ENCODE results near the gene ZNF512.

Gene ZNF512

GRCh38 chr2:27559228-27559627 lies 23.6 kb upstream of the ZNF512 start:
- no peak for TF ChIP-seq CTCF (IDR thresholded peaks at IDR 0.05)

GRCh38 chr2:27561060-27561459 lies 21.8 kb upstream of the ZNF512 start:
- TF ChIP-seq CTCF (IDR thresholded peaks at IDR 0.05): no peak

GRCh38 chr2:27566628-27567027 lies 16.2 kb upstream of the ZNF512 start:
- TF ChIP-seq CTCF (IDR thresholded peaks at IDR 0.05): no peak

GRCh38 chr2:27569398-27569797 lies 13.4 kb upstream of the ZNF512 start:
- no peak for TF ChIP-seq CTCF (IDR thresholded peaks at IDR 0.05)

- TF ChIP-seq CTCF (IDR thresholded peaks at IDR 0.05): no peak
Measured at GRCh38 chr2:27571197-27571596, 11.6 kb upstream of the ZNF512 start.

- no peak for TF ChIP-seq CTCF (IDR thresholded peaks at IDR 0.05)
Measured at GRCh38 chr2:27571681-27572080, 11.2 kb upstream of the ZNF512 start.

- TF ChIP-seq CTCF (IDR thresholded peaks at IDR 0.05): no peak
Measured at GRCh38 chr2:27572439-27572838, 10.4 kb upstream of the ZNF512 start.

GRCh38 chr2:27572998-27573429 lies 9.8 kb upstream of the ZNF512 start:
- no peak for TF ChIP-seq CTCF (IDR thresholded peaks at IDR 0.05)

Data from LNCAP (cell line).